GM12878 (cell line): ENCODE data around the gene CHEK1. TPM values are rescaled to one million over a fixed set of nuclear protein-coding genes. Genes with fewer than 3 reads are reported as not detected.

Source experiments
- ASH2L ChIP-seq: fragments of 300-600, 200-600 bp; sonication (generic); IDR thresholded peaks from 2 replicates; pipeline ENCODE4 v1.6.1; 2017; ENCODE audit warnings: low read depth, mild to moderate bottlenecking, borderline replicate concordance
- CREB1 ChIP-seq: IDR thresholded peaks from 2 replicates; pipeline ENCODE4 v1.6.1; 2012; ENCODE audit warnings: low read depth, mild to moderate bottlenecking, inconsistent platforms
- ETV6 ChIP-seq, 2 experiments: fragments of 450-650 bp in 1 of 2; IDR thresholded peaks in 1 of 2; conservative IDR thresholded peaks in 1 of 2; 2 replicates each; pipeline ENCODE4 v1.6.1; 2014; ENCODE audit warnings: antibody characterized with exemption in 1 of 2, borderline replicate concordance in 1 of 2, low read depth in 1 of 2, mild to moderate bottlenecking in 1 of 2, moderate library complexity in 1 of 2
- IRF4 ChIP-seq: IDR thresholded peaks from 2 replicates; pipeline ENCODE4 v1.6.1; 2011; ENCODE audit warnings: low read depth, low read length
- KDM1A ChIP-seq: fragments of 200-600 bp; sonication (generic); IDR thresholded peaks from 2 replicates; pipeline ENCODE4 v1.6.1; 2016; ENCODE audit warnings: borderline replicate concordance
- MEF2A ChIP-seq: IDR thresholded peaks from 2 replicates; pipeline ENCODE4 v1.6.1; 2011; ENCODE audit warnings: low read depth, mild to moderate bottlenecking, low read length, moderate library complexity; ENCODE audit not compliant: insufficient read depth
- NR2C1 ChIP-seq: fragments of 450-650 bp; IDR thresholded peaks from 2 replicates; pipeline ENCODE4 v1.6.1; 2017; ENCODE audit warnings: antibody characterized with exemption, mild to moderate bottlenecking, moderate library complexity
- POLR2AphosphoS2 ChIP-seq: IDR thresholded peaks from 2 replicates; pipeline ENCODE4 v1.6.1; 2011; ENCODE audit warnings: low read depth, mild to moderate bottlenecking, low read length, improper control_type of control experiment, moderate library complexity
- RFX5 ChIP-seq: IDR thresholded peaks from 2 replicates; pipeline ENCODE4 v1.6.1; 2011; ENCODE audit warnings: low read depth, low read length, improper control_type of control experiment
- SIN3A ChIP-seq: IDR thresholded peaks from 2 replicates; pipeline ENCODE4 v1.6.1; 2012; ENCODE audit warnings: low read depth, low read length, improper control_type of control experiment
- polyA plus RNA-seq, 11 experiments: library from polyadenylated mRNA; depleted of rRNA in 4 of 11; unstranded in 6 of 11; stranded (reverse) in 5 of 11; fragments of >200 nt; fragmentation: Nextera tagmentation in 4 of 11; fragmentation: Illumina TruSeq in 1 of 11; extraction: Ambion mirVana in 4 of 11; extraction: Trizol in 1 of 11; gene quantifications; 1 replicate in 1 of 11; 2 replicates in 10 of 11; pipeline versions ENCODE4 v1.2.1 to v1.2.3, GENCODE V29; 2011 to 2016; ENCODE audit warnings: inconsistent platforms in 2 of 11, missing spikeins in 2 of 11, low read depth in 1 of 11
- total RNA-seq, 4 experiments: library from RNA; depleted of rRNA in 3 of 4; stranded (reverse); fragments of >200 nt in 3 of 4; fragmentation: Illumina TruSeq in 1 of 4; extraction: Trizol in 1 of 4; gene quantifications; 2 replicates each; pipeline versions ENCODE4 v1.2.1 to v1.2.3, GENCODE V29; 2013 to 2021
- TF ChIP-seq, protein P1 (sequence below): fragments of 450-650 bp; IDR thresholded peaks from 2 replicates; pipeline ENCODE4 v1.6.1; 2017; ENCODE audit warnings: mild to moderate bottlenecking, moderate library complexity
- TF ChIP-seq, protein P2 (sequence below), 3 experiments: IDR thresholded peaks in 2 of 3; conservative IDR thresholded peaks in 1 of 3; 2 replicates each; pipeline ENCODE4 v1.5.1; 2011; ENCODE audit warnings: low read depth in 3 of 3, low read length in 3 of 3, mild to moderate bottlenecking in 3 of 3, control low read depth in 2 of 3, moderate library complexity in 2 of 3, inconsistent platforms in 1 of 3, mixed read lengths in 1 of 3; ENCODE audit not compliant: control insufficient read depth in 2 of 3, insufficient read depth in 1 of 3; ENCODE audit errors: extremely low read depth in 1 of 3
- TF ChIP-seq, protein P3 (sequence below): IDR thresholded peaks from 2 replicates; pipeline ENCODE4 v1.6.1; 2012; ENCODE audit warnings: low read length, inconsistent platforms
- TF ChIP-seq, protein P4 (sequence below): fragments of 450-650 bp; formaldehyde crosslinking; IDR thresholded peaks from 2 replicates; pipeline ENCODE4 v1.4.0; 2022; ENCODE audit warnings: mild to moderate bottlenecking, moderate library complexity
- TF ChIP-seq, protein P5 (sequence below): fragments of 450-650 bp; IDR thresholded peaks from 2 replicates; pipeline ENCODE4 v1.6.1; 2018; ENCODE audit warnings: mild to moderate bottlenecking, low read depth, moderate library complexity; ENCODE audit not compliant: partially characterized antibody

The CHEK1 gene
- total and polyA plus RNA-seq, 10 of the 15 experiments (the other 5 are each of a cell fraction or from before 2014, with no cell fraction given): 42.1 to 72.9 (median 65.6) TPM

DNA sequence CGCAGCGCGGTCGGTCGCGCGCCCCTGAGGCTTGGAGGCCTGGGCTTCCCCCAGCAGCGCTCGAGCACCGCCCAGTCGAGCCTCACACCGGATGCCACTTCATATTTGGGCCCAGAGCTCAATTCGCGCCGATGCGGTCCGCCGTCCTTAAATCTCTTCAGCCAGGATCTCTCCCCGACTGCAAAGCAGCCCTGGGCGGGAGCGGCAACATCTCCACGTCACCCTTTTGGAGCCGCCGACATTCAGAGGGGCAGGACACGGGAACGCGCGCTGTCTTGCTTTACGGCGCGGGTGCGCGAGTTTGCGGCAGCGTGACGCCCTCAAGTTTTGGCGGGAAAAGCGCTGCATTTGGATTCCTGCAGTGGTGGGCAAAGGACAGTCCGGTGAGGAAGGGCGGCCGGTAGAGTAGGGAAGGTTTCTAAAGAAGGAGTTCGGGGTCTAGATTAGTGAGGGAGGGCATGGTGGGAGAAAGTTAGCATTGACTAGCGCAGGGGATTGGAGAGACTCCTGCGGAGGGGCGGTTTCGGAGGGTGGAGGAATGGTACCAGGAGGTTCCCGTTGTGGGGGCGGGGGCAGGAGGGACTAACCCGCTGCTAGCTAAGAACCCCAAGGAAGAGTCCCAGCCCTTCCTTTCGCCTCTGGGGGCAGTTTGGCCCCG is 796 bp downstream of the CHEK1 start (continued):
- TF ChIP-seq, protein P1, sequence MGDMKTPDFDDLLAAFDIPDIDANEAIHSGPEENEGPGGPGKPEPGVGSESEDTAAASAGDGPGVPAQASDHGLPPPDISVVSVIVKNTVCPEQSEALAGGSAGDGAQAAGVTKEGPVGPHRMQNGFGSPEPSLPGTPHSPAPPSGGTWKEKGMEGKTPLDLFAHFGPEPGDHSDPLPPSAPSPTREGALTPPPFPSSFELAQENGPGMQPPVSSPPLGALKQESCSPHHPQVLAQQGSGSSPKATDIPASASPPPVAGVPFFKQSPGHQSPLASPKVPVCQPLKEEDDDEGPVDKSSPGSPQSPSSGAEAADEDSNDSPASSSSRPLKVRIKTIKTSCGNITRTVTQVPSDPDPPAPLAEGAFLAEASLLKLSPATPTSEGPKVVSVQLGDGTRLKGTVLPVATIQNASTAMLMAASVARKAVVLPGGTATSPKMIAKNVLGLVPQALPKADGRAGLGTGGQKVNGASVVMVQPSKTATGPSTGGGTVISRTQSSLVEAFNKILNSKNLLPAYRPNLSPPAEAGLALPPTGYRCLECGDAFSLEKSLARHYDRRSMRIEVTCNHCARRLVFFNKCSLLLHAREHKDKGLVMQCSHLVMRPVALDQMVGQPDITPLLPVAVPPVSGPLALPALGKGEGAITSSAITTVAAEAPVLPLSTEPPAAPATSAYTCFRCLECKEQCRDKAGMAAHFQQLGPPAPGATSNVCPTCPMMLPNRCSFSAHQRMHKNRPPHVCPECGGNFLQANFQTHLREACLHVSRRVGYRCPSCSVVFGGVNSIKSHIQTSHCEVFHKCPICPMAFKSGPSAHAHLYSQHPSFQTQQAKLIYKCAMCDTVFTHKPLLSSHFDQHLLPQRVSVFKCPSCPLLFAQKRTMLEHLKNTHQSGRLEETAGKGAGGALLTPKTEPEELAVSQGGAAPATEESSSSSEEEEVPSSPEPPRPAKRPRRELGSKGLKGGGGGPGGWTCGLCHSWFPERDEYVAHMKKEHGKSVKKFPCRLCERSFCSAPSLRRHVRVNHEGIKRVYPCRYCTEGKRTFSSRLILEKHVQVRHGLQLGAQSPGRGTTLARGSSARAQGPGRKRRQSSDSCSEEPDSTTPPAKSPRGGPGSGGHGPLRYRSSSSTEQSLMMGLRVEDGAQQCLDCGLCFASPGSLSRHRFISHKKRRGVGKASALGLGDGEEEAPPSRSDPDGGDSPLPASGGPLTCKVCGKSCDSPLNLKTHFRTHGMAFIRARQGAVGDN: peak; percentile 9; the same call in 1 of the 2 replicates
- no peak for TF ChIP-seq RFX5
- TF ChIP-seq, protein P2, sequence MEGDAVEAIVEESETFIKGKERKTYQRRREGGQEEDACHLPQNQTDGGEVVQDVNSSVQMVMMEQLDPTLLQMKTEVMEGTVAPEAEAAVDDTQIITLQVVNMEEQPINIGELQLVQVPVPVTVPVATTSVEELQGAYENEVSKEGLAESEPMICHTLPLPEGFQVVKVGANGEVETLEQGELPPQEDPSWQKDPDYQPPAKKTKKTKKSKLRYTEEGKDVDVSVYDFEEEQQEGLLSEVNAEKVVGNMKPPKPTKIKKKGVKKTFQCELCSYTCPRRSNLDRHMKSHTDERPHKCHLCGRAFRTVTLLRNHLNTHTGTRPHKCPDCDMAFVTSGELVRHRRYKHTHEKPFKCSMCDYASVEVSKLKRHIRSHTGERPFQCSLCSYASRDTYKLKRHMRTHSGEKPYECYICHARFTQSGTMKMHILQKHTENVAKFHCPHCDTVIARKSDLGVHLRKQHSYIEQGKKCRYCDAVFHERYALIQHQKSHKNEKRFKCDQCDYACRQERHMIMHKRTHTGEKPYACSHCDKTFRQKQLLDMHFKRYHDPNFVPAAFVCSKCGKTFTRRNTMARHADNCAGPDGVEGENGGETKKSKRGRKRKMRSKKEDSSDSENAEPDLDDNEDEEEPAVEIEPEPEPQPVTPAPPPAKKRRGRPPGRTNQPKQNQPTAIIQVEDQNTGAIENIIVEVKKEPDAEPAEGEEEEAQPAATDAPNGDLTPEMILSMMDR (IDR thresholded peaks at IDR 0.05 in 2 of 3, conservative IDR thresholded peaks at IDR 0.05 in 1 of 3; ENCODE audit: control insufficient read depth in 2 of 3, extremely low read depth in 1 of 3, insufficient read depth in 1 of 3, low read depth in 3 of 3, low read length in 3 of 3): no peak
- no peak for TF ChIP-seq ETV6 (conservative IDR thresholded peaks at IDR 0.05 in 1 of 2, IDR thresholded peaks at IDR 0.05 in 1 of 2; ENCODE audit: borderline replicate concordance in 1 of 2, low read depth in 1 of 2)
- peak; percentile 92 for TF ChIP-seq CREB1
- TF ChIP-seq, protein P3, sequence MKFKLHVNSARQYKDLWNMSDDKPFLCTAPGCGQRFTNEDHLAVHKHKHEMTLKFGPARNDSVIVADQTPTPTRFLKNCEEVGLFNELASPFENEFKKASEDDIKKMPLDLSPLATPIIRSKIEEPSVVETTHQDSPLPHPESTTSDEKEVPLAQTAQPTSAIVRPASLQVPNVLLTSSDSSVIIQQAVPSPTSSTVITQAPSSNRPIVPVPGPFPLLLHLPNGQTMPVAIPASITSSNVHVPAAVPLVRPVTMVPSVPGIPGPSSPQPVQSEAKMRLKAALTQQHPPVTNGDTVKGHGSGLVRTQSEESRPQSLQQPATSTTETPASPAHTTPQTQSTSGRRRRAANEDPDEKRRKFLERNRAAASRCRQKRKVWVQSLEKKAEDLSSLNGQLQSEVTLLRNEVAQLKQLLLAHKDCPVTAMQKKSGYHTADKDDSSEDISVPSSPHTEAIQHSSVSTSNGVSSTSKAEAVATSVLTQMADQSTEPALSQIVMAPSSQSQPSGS: peak; percentile 39
- TF ChIP-seq MEF2A: no peak
- peak; percentile 100 for TF ChIP-seq ASH2L
- no peak for TF ChIP-seq KDM1A
- TF ChIP-seq, protein P4, sequence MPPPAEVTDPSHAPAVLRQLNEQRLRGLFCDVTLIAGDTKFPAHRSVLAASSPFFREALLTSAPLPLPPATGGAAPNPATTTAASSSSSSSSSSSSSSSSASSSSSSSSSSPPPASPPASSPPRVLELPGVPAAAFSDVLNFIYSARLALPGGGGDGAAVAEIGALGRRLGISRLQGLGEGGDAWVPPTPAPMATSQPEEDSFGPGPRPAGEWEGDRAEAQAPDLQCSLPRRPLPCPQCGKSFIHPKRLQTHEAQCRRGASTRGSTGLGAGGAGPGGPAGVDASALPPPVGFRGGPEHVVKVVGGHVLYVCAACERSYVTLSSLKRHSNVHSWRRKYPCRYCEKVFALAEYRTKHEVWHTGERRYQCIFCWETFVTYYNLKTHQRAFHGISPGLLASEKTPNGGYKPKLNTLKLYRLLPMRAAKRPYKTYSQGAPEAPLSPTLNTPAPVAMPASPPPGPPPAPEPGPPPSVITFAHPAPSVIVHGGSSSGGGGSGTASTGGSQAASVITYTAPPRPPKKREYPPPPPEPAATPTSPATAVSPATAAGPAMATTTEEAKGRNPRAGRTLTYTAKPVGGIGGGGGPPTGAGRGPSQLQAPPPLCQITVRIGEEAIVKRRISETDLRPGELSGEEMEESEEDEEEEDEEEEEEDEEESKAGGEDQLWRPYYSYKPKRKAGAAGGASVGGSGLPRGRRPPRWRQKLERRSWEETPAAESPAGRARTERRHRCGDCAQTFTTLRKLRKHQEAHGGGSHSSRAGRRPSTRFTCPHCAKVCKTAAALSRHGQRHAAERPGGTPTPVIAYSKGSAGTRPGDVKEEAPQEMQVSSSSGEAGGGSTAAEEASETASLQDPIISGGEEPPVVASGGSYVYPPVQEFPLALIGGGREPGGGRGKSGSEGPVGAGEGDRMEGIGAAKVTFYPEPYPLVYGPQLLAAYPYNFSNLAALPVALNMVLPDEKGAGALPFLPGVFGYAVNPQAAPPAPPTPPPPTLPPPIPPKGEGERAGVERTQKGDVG (CRISPR knock-in tag): no peak
- TF ChIP-seq, protein P5, sequence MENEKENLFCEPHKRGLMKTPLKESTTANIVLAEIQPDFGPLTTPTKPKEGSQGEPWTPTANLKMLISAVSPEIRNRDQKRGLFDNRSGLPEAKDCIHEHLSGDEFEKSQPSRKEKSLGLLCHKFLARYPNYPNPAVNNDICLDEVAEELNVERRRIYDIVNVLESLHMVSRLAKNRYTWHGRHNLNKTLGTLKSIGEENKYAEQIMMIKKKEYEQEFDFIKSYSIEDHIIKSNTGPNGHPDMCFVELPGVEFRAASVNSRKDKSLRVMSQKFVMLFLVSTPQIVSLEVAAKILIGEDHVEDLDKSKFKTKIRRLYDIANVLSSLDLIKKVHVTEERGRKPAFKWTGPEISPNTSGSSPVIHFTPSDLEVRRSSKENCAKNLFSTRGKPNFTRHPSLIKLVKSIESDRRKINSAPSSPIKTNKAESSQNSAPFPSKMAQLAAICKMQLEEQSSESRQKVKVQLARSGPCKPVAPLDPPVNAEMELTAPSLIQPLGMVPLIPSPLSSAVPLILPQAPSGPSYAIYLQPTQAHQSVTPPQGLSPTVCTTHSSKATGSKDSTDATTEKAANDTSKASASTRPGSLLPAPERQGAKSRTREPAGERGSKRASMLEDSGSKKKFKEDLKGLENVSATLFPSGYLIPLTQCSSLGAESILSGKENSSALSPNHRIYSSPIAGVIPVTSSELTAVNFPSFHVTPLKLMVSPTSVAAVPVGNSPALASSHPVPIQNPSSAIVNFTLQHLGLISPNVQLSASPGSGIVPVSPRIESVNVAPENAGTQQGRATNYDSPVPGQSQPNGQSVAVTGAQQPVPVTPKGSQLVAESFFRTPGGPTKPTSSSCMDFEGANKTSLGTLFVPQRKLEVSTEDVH: peak; percentile 100
- peak; percentile 79 for TF ChIP-seq SIN3A
- no peak for TF ChIP-seq IRF4
- peak; percentile 96 for TF ChIP-seq POLR2AphosphoS2
- no peak for TF ChIP-seq NR2C1
